Fibroblast of lung (primary cell): ENCODE data around the gene CARD6. TPM values are rescaled to one million over a fixed set of nuclear protein-coding genes. Genes with fewer than 3 reads are reported as not detected.

Experiments used
- DNase-seq, 2 donors: peaks; one replicate each; pipeline versions ENCODE4 v3.0.0 to v3.0.0-alpha.2; 2010; ENCODE audit warnings: low read depth in 2 of 2
- H2AFZ ChIP-seq: 2 replicates; pipeline ENCODE4 v1.5.1; 2012; ENCODE audit warnings: low read length, control low read depth, inconsistent platforms
- H3K27ac ChIP-seq: 2 replicates; pipeline ENCODE4 v1.5.1; 2011; ENCODE audit warnings: low read length, control low read depth; ENCODE audit not compliant: insufficient read depth
- H3K27me3 ChIP-seq: 2 replicates; pipeline ENCODE4 v1.5.1; 2011; ENCODE audit warnings: mild to moderate bottlenecking, low read length; ENCODE audit not compliant: control insufficient read depth, insufficient read depth
- H3K36me3 ChIP-seq: 2 replicates; pipeline ENCODE4 v1.5.1; 2011; ENCODE audit warnings: low read length; ENCODE audit not compliant: control insufficient read depth, insufficient read depth
- H3K4me1 ChIP-seq: 2 replicates; pipeline ENCODE4 v1.5.1; 2011; ENCODE audit warnings: low read length; ENCODE audit not compliant: control insufficient read depth, insufficient read depth; ENCODE audit errors: extremely low read depth
- H3K4me2 ChIP-seq: 2 replicates; pipeline ENCODE4 v1.5.1; 2011; ENCODE audit warnings: low read length, control low read depth; ENCODE audit not compliant: insufficient read depth; ENCODE audit errors: extremely low read depth
- H3K4me3 ChIP-seq, 4 experiments: fragments of 200-600 bp in 1 of 4; sonication (generic) in 1 of 4; replicated peaks in 1 of 4; 2 replicates each; pipeline ENCODE4 v1.5.1; 2011 to 2016; ENCODE audit warnings: low read length in 4 of 4, low read depth in 3 of 4, mild to moderate bottlenecking in 3 of 4, control low read depth in 2 of 4, inconsistent platforms in 1 of 4, mixed read lengths in 1 of 4; ENCODE audit not compliant: insufficient read depth in 1 of 4; ENCODE audit errors: control extremely low read depth in 1 of 4
- H3K79me2 ChIP-seq: 2 replicates; pipeline ENCODE4 v1.5.1; 2012; ENCODE audit warnings: mild to moderate bottlenecking, low read length, inconsistent platforms; ENCODE audit not compliant: control insufficient read depth, insufficient read depth
- H3K9ac ChIP-seq: 2 replicates; pipeline ENCODE4 v1.5.1; 2011; ENCODE audit warnings: mild to moderate bottlenecking, low read length, control low read depth; ENCODE audit not compliant: insufficient read depth
- H3K9me3 ChIP-seq: 2 replicates; pipeline ENCODE4 v1.5.1; 2012; ENCODE audit warnings: low read depth, low read length; ENCODE audit not compliant: control insufficient read depth, insufficient read depth
- H4K20me1 ChIP-seq: 2 replicates; pipeline ENCODE4 v1.5.1; 2011; ENCODE audit warnings: low read length; ENCODE audit not compliant: control insufficient read depth, insufficient read depth; ENCODE audit errors: extremely low read depth
- EZH2 ChIP-seq: IDR thresholded peaks from 2 replicates; pipeline ENCODE4 v1.5.1; 2012; ENCODE audit warnings: low read length, control low read depth, mild to moderate bottlenecking; ENCODE audit errors: missing control alignments
- polyA plus RNA-seq, 2 donors: library from polyadenylated mRNA; depleted of rRNA in 1 of 2; stranded (reverse) in 1 of 2; unstranded in 1 of 2; fragments of >200 nt; gene quantifications; 2 replicates each; pipeline ENCODE4 v1.2.1, GENCODE V29; 2011 to 2012; ENCODE audit warnings: missing spikeins in 1 of 2
- total RNA-seq: library from RNA; depleted of rRNA; stranded (reverse); fragments of >200 nt; gene quantifications from 2 replicates; pipeline ENCODE4 v1.2.1, GENCODE V29; 2014
- TF ChIP-seq, protein P1 (sequence below), 2 donors: IDR thresholded peaks in 1 of 2; conservative IDR thresholded peaks in 1 of 2; 1 replicate in 1 of 2; 2 replicates in 1 of 2; pipeline ENCODE4 v1.5.1; 2011 to 2012; ENCODE audit warnings: low read length in 2 of 2, control low read depth in 1 of 2, inconsistent platforms in 1 of 2, low read depth in 1 of 2, mild to moderate bottlenecking in 1 of 2

CARD6 gene
- total and polyA plus RNA-seq, 2 donors (not counting 1 experiment from before 2014, with no cell fraction given), result 8.1 to 12.7 TPM

DNA sequence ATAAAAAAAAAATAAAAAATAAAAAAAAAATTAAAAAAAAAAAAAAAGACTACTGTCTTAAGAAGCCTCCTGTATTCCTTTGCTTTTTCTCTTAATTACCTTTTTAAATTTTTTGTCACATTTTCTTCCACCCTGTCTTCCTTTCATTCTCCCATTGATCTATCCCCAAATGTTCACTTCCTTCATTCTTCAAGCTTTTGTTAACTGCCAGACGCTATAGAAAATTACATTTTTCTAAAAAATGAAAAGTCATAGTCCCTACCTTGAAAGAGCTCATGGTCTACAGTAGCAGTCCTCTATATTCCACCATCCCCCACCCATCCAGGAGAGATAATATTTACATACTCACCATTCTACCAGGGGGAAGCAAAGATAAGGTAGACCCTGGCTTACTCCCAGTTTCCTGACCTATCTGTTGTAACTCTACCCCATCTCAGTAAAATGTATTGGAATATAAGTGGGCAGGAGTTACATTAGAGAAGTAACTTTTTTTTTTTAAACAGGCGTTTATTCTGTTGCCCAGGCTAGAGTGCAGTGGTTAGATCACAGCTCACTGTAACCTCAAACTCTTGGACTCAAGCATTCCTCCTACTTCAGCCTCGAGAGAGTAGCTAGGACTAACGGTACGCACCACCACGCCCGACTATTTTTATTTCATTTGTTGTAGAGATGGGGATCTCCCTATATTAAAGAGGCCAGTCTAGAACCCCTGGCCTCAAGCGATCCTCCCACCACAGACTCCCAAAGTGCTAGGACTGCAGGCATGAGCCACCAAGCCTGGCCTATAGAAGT is 39.2 kb upstream of the CARD6 start:
- Histone ChIP-seq H3K9me3 (no peaks in the 10 kb centered on the region), H3K36me3 (no peaks in the 10 kb centered on the region), H4K20me1 (no peaks in the 10 kb centered on the region), H2AFZ (no peak overlapping the region), H3K4me1 (no peaks in the 10 kb centered on the region), H3K4me3 (no peak overlapping the region), H3K27me3 (no peaks in the 10 kb centered on the region), H3K79me2 (peaks cover 9% of the 10 kb centered on the region), H3K4me2 (no peak overlapping the region), H3K9ac (no peak overlapping the region), H3K27ac (no peak overlapping the region)
- TF ChIP-seq EZH2, result no peak
- TF ChIP-seq, protein P1, sequence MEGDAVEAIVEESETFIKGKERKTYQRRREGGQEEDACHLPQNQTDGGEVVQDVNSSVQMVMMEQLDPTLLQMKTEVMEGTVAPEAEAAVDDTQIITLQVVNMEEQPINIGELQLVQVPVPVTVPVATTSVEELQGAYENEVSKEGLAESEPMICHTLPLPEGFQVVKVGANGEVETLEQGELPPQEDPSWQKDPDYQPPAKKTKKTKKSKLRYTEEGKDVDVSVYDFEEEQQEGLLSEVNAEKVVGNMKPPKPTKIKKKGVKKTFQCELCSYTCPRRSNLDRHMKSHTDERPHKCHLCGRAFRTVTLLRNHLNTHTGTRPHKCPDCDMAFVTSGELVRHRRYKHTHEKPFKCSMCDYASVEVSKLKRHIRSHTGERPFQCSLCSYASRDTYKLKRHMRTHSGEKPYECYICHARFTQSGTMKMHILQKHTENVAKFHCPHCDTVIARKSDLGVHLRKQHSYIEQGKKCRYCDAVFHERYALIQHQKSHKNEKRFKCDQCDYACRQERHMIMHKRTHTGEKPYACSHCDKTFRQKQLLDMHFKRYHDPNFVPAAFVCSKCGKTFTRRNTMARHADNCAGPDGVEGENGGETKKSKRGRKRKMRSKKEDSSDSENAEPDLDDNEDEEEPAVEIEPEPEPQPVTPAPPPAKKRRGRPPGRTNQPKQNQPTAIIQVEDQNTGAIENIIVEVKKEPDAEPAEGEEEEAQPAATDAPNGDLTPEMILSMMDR (conservative IDR thresholded peaks at IDR 0.05 in 1 of 2, IDR thresholded peaks at IDR 0.05 in 1 of 2; ENCODE audit: low read depth in 1 of 2, low read length in 2 of 2), result no peak
- DNase-seq, result no peak

DNA sequence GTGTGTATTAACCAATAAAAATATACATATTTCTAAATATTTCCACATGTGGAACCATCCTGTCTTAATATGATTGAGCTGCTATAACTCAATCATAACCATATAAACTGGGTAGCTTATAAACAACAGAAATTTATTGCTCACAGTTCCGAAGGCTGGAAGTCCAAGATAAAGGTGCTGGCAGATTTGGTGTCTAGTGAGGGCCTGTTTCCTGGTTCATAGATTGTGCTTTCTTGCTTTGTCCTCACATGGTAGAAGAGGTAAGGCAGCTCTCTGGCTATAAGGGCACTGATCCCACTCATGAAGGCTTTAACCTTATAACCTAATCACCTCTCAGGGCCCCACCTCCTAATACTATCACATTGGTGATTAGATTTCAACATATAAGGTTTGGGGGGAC is 29.0 kb upstream of the CARD6 start:
- no peak overlapping the region for H2AFZ ChIP-seq
- peaks cover 4% of the 10 kb centered on the region for H3K4me1 ChIP-seq
- H3K79me2 ChIP-seq, result no peaks in the 10 kb centered on the region

DNA sequence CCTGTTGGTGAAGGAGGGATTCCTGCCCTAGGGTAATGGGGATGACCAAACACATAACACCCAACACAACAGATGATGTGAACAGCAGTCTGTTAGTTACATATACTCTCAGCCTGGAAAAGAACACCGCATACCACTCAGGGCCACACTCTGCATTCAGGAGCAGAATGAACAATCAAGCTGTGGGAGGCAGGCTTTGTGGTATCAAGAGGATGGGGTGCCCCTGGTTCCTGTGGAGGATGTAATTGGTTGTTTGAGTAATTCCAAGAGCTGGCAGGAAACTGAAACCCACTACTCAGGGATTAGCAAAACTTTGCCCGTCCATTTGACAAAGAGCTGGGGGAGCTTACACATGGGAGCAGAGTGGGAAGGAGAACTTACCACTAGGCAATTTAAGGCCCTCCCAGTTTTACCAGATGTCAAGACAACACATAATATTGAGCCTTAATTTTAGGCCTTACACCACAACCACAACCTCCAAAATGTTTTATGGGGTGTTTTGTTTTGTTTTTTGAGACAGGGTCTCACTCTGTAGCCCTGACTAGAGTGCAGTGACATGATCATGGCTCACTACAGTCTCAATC is 27.4 kb upstream of the CARD6 start:
- no peak for DNase-seq
- H3K9me3 ChIP-seq, result no peaks in the 10 kb centered on the region
- peaks cover under 1% of the 10 kb centered on the region for H3K4me1 ChIP-seq
- no peaks in the 10 kb centered on the region for H3K36me3 ChIP-seq
- no peak overlapping the region for H3K9ac ChIP-seq
- H3K4me3 ChIP-seq, result no peak overlapping the region
- H3K27me3 ChIP-seq, result no peaks in the 10 kb centered on the region
- no peaks in the 10 kb centered on the region for H3K79me2 ChIP-seq
- no peak overlapping the region for H3K27ac ChIP-seq
- no peak overlapping the region for H2AFZ ChIP-seq
- H3K4me2 ChIP-seq, result no peak overlapping the region
- TF ChIP-seq, protein P1 (conservative IDR thresholded peaks at IDR 0.05 in 1 of 2, IDR thresholded peaks at IDR 0.05 in 1 of 2; ENCODE audit: low read depth in 1 of 2, low read length in 2 of 2), result no peak
- no peak for TF ChIP-seq EZH2
- no peaks in the 10 kb centered on the region for H4K20me1 ChIP-seq

More for the DNA sequence above, 29.0 kb upstream of the CARD6 start:
- Histone ChIP-seq H3K27me3 (no peaks in the 10 kb centered on the region), H3K9ac (no peak overlapping the region), H3K36me3 (no peaks in the 10 kb centered on the region), H4K20me1 (no peaks in the 10 kb centered on the region), H3K4me3 (no peak overlapping the region), H3K4me2 (no peak overlapping the region), H3K27ac (no peak overlapping the region), H3K9me3 (no peaks in the 10 kb centered on the region)
- no peak for DNase-seq
- TF ChIP-seq EZH2, result no peak
- TF ChIP-seq, protein P1 (conservative IDR thresholded peaks at IDR 0.05 in 1 of 2, IDR thresholded peaks at IDR 0.05 in 1 of 2; ENCODE audit: low read depth in 1 of 2, low read length in 2 of 2), result no peak
